HepG2 (cell line): ENCODE data around the gene LCN12. TPM values are rescaled to one million over a fixed set of nuclear protein-coding genes. Genes with fewer than 3 reads are reported as not detected.

Source experiments
- ARID2 ChIP-seq: sonication (generic); formaldehyde crosslinking; IDR thresholded peaks from 2 replicates; pipeline ENCODE4 v1.8.1; 2022; ENCODE audit warnings: mild to moderate bottlenecking, missing genetic modification reagents, borderline replicate concordance
- ATRX ChIP-seq: sonication (generic); formaldehyde crosslinking; IDR thresholded peaks from 2 replicates; pipeline ENCODE4 v1.4.0; 2020; ENCODE audit warnings: missing genetic modification reagents, borderline replicate concordance
- BRD4 ChIP-seq: sonication (generic); formaldehyde crosslinking; IDR thresholded peaks from 2 replicates; pipeline ENCODE4 v1.4.0; 2020; ENCODE audit warnings: missing genetic modification reagents
- ISX ChIP-seq: sonication (generic); formaldehyde crosslinking; conservative IDR thresholded peaks from 2 replicates; pipeline ENCODE4 v1.5.0; 2020; ENCODE audit warnings: missing genetic modification reagents
- NCOA1 ChIP-seq: sonication (generic); formaldehyde crosslinking; IDR thresholded peaks from 2 replicates; pipeline ENCODE4 v1.9.0; 2021; ENCODE audit warnings: missing genetic modification reagents
- RFXANK ChIP-seq: IDR thresholded peaks from 2 replicates; pipeline ENCODE4 v1.6.1; 2016
- SRF ChIP-seq: IDR thresholded peaks from 2 replicates; pipeline ENCODE4 v1.6.1; 2011; ENCODE audit warnings: mild to moderate bottlenecking, low read depth, low read length, moderate library complexity
- ZNF274 ChIP-seq: sonication (generic); formaldehyde crosslinking; IDR thresholded peaks from 2 replicates; pipeline ENCODE4 v1.5.1; 2020; ENCODE audit warnings: mild to moderate bottlenecking, missing genetic modification reagents
- polyA plus RNA-seq, 8 experiments: library from polyadenylated mRNA; depleted of rRNA in 3 of 8; stranded (reverse) in 7 of 8; unstranded in 1 of 8; fragments of >200 nt; fragmentation: Illumina TruSeq in 4 of 8; extraction: Trizol in 4 of 8; gene quantifications; 2 replicates each; pipeline versions ENCODE4 v1.2.1 to v1.2.3, GENCODE V29; 2011 to 2016; ENCODE audit warnings: low read depth in 4 of 8, missing spikeins in 1 of 8, mixed read lengths in 1 of 8; ENCODE audit not compliant: insufficient read depth in 1 of 8
- total RNA-seq, 5 experiments: library from RNA; depleted of rRNA; stranded (reverse); fragments of >200 nt; fragmentation: Illumina TruSeq; extraction: Trizol; gene quantifications; 2 replicates each; pipeline ENCODE4 v1.2.3, GENCODE V29; 2016; ENCODE audit warnings: low read depth in 1 of 5
- TF ChIP-seq, protein P1 (sequence below): sonication (generic); formaldehyde crosslinking; IDR thresholded peaks from 2 replicates; pipeline ENCODE4 v1.4.0; 2020; ENCODE audit warnings: missing genetic modification reagents
- TF ChIP-seq, protein P2 (sequence below): IDR thresholded peaks from 2 replicates; pipeline ENCODE4 v1.6.1; 2018; ENCODE audit warnings: missing genetic modification reagents, mild to moderate bottlenecking, missing compliant biosample characterization
- TF ChIP-seq, protein P3 (sequence below): sonication (generic); formaldehyde crosslinking; IDR thresholded peaks from 2 replicates; pipeline ENCODE4; 2020; ENCODE audit warnings: missing genetic modification reagents, mild to moderate bottlenecking, borderline replicate concordance
- TF ChIP-seq, protein P4 (sequence below): IDR thresholded peaks from 2 replicates; pipeline ENCODE4 v1.6.1; 2016; ENCODE audit warnings: low read depth, missing genetic modification reagents, missing compliant biosample characterization
- TF ChIP-seq, protein P5 (sequence below): sonication (generic); formaldehyde crosslinking; IDR thresholded peaks from 2 replicates; pipeline ENCODE4 v1.5.1; 2020; ENCODE audit warnings: mild to moderate bottlenecking, missing genetic modification reagents, moderate library complexity

The LCN12 gene
- total and polyA plus RNA-seq, 2 of the 13 experiments (the other 11 are each of a cell fraction or from before 2014, with no cell fraction given): 3.4 to 6.9 TPM

DNA sequence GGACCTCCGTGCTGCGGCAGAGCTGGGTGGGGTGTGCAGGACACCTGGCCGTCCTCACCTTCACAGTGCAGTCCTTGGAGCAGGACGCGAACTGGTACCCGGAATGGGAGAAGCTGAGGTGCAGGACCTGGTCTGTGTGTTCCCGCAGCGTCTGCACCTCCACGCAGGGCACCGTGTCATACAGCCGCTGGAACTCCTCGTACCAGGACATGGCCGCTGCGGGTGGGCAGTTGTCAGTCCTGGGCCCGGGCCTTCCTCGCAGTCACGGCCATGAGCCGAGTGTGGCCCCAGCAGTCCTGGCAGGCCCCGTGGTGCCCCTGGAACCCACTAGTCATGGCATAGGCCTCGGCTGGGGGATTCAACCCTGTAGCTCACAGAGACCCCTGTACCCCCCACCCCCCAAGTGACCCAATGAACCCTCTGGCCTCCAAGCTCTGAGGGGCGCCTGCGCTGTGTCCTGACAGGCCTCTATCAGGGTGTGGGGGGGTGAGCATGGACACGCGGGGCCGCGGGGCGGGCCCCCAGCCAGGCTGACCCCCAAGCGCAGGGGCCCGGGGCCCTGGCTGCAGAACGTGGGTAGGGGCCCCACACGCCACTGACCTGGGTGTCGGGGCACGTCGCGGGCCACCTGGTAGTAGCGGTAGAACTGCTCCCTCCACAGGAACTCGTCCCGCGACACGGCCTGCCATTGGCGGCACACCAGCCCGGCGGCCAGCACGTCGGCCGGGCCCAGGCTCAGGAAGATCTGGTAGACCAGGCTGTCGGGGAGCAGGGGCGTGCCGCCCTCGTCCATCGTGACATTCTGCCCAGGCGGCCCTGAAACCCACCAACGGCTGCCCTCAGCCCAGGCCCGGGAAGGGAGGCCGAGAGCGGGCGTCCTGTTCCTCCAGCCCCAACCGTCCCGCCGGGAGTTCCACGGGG is 8.5 kb upstream of the LCN12 start (continued):
- TF ChIP-seq, protein P1, sequence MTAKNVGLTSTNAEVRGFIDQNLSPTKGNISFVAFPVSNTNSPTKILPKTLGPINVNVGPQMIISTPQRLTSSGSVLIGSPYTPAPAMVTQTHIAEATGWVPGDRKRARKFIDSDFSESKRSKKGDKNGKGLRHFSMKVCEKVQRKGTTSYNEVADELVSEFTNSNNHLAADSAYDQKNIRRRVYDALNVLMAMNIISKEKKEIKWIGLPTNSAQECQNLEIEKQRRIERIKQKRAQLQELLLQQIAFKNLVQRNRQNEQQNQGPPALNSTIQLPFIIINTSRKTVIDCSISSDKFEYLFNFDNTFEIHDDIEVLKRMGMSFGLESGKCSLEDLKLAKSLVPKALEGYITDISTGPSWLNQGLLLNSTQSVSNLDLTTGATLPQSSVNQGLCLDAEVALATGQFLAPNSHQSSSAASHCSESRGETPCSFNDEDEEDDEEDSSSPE (CRISPR knock-in tag): no peak
- TF ChIP-seq, protein P2, sequence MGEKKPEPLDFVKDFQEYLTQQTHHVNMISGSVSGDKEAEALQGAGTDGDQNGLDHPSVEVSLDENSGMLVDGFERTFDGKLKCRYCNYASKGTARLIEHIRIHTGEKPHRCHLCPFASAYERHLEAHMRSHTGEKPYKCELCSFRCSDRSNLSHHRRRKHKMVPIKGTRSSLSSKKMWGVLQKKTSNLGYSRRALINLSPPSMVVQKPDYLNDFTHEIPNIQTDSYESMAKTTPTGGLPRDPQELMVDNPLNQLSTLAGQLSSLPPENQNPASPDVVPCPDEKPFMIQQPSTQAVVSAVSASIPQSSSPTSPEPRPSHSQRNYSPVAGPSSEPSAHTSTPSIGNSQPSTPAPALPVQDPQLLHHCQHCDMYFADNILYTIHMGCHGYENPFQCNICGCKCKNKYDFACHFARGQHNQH: no peak
- TF ChIP-seq RFXANK (CRISPR knock-in tag) (no peak), ISX (0 out of 2 replicates have a peak, but pooled peaks have one; percentile 61), ATRX (CRISPR knock-in tag) (no peak), NCOA1 (CRISPR knock-in tag) (no peak), ARID2 (CRISPR knock-in tag) (no peak), ZNF274 (CRISPR knock-in tag) (0 out of 2 replicates have a peak, but pooled peaks have one; percentile 40), SRF (no peak), BRD4 (CRISPR knock-in tag) (0 out of 2 replicates have a peak, but pooled peaks have one; percentile 12)
- TF ChIP-seq, protein P3, sequence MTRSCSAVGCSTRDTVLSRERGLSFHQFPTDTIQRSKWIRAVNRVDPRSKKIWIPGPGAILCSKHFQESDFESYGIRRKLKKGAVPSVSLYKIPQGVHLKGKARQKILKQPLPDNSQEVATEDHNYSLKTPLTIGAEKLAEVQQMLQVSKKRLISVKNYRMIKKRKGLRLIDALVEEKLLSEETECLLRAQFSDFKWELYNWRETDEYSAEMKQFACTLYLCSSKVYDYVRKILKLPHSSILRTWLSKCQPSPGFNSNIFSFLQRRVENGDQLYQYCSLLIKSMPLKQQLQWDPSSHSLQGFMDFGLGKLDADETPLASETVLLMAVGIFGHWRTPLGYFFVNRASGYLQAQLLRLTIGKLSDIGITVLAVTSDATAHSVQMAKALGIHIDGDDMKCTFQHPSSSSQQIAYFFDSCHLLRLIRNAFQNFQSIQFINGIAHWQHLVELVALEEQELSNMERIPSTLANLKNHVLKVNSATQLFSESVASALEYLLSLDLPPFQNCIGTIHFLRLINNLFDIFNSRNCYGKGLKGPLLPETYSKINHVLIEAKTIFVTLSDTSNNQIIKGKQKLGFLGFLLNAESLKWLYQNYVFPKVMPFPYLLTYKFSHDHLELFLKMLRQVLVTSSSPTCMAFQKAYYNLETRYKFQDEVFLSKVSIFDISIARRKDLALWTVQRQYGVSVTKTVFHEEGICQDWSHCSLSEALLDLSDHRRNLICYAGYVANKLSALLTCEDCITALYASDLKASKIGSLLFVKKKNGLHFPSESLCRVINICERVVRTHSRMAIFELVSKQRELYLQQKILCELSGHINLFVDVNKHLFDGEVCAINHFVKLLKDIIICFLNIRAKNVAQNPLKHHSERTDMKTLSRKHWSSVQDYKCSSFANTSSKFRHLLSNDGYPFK (CRISPR knock-in tag): no peak
- TF ChIP-seq, protein P4, sequence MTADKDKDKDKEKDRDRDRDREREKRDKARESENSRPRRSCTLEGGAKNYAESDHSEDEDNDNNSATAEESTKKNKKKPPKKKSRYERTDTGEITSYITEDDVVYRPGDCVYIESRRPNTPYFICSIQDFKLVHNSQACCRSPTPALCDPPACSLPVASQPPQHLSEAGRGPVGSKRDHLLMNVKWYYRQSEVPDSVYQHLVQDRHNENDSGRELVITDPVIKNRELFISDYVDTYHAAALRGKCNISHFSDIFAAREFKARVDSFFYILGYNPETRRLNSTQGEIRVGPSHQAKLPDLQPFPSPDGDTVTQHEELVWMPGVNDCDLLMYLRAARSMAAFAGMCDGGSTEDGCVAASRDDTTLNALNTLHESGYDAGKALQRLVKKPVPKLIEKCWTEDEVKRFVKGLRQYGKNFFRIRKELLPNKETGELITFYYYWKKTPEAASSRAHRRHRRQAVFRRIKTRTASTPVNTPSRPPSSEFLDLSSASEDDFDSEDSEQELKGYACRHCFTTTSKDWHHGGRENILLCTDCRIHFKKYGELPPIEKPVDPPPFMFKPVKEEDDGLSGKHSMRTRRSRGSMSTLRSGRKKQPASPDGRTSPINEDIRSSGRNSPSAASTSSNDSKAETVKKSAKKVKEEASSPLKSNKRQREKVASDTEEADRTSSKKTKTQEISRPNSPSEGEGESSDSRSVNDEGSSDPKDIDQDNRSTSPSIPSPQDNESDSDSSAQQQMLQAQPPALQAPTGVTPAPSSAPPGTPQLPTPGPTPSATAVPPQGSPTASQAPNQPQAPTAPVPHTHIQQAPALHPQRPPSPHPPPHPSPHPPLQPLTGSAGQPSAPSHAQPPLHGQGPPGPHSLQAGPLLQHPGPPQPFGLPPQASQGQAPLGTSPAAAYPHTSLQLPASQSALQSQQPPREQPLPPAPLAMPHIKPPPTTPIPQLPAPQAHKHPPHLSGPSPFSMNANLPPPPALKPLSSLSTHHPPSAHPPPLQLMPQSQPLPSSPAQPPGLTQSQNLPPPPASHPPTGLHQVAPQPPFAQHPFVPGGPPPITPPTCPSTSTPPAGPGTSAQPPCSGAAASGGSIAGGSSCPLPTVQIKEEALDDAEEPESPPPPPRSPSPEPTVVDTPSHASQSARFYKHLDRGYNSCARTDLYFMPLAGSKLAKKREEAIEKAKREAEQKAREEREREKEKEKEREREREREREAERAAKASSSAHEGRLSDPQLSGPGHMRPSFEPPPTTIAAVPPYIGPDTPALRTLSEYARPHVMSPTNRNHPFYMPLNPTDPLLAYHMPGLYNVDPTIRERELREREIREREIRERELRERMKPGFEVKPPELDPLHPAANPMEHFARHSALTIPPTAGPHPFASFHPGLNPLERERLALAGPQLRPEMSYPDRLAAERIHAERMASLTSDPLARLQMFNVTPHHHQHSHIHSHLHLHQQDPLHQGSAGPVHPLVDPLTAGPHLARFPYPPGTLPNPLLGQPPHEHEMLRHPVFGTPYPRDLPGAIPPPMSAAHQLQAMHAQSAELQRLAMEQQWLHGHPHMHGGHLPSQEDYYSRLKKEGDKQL (CRISPR knock-in tag): no peak
- TF ChIP-seq, protein P5, sequence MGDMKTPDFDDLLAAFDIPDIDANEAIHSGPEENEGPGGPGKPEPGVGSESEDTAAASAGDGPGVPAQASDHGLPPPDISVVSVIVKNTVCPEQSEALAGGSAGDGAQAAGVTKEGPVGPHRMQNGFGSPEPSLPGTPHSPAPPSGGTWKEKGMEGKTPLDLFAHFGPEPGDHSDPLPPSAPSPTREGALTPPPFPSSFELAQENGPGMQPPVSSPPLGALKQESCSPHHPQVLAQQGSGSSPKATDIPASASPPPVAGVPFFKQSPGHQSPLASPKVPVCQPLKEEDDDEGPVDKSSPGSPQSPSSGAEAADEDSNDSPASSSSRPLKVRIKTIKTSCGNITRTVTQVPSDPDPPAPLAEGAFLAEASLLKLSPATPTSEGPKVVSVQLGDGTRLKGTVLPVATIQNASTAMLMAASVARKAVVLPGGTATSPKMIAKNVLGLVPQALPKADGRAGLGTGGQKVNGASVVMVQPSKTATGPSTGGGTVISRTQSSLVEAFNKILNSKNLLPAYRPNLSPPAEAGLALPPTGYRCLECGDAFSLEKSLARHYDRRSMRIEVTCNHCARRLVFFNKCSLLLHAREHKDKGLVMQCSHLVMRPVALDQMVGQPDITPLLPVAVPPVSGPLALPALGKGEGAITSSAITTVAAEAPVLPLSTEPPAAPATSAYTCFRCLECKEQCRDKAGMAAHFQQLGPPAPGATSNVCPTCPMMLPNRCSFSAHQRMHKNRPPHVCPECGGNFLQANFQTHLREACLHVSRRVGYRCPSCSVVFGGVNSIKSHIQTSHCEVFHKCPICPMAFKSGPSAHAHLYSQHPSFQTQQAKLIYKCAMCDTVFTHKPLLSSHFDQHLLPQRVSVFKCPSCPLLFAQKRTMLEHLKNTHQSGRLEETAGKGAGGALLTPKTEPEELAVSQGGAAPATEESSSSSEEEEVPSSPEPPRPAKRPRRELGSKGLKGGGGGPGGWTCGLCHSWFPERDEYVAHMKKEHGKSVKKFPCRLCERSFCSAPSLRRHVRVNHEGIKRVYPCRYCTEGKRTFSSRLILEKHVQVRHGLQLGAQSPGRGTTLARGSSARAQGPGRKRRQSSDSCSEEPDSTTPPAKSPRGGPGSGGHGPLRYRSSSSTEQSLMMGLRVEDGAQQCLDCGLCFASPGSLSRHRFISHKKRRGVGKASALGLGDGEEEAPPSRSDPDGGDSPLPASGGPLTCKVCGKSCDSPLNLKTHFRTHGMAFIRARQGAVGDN (CRISPR knock-in tag): peak; percentile 56
